ENCODE results near the gene RGS9.

DNA sequence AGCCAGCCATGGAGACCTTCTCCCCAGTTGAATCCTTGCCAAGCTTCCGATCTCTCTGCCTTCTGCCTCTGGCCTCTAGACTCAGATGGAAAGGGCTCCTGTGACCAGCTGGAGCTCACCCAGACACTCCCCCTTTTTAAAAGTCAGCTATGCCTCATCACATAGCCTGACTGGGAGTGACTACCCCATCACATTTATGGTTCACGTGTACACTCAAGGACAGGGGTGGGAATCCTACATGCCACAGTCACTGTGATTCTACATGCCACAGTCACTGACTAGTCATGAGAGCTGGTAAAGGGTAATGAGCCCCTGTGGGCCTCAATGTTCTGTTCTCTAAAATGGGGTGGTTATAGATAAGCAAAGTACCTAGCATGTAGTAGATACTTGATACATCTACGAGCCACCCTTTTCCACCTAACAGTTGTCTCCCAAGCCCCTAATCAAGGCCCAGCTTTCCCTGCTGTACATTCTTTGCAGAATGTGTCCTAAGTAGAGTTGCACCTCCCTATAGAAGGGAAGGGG lies 85.1 kb downstream of the RGS9 start:
- TF ChIP-seq POLR2A (IDR thresholded peaks at IDR 0.05) = no peak
- TF ChIP-seq, protein P1, sequence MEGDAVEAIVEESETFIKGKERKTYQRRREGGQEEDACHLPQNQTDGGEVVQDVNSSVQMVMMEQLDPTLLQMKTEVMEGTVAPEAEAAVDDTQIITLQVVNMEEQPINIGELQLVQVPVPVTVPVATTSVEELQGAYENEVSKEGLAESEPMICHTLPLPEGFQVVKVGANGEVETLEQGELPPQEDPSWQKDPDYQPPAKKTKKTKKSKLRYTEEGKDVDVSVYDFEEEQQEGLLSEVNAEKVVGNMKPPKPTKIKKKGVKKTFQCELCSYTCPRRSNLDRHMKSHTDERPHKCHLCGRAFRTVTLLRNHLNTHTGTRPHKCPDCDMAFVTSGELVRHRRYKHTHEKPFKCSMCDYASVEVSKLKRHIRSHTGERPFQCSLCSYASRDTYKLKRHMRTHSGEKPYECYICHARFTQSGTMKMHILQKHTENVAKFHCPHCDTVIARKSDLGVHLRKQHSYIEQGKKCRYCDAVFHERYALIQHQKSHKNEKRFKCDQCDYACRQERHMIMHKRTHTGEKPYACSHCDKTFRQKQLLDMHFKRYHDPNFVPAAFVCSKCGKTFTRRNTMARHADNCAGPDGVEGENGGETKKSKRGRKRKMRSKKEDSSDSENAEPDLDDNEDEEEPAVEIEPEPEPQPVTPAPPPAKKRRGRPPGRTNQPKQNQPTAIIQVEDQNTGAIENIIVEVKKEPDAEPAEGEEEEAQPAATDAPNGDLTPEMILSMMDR (IDR thresholded peaks at IDR 0.05 in 4 of 5, conservative IDR thresholded peaks at IDR 0.05 in 1 of 5) = no peak

Measured in gastrocnemius medialis (tissue), 4 donors.